Adipocyte (in vitro differentiated cells): ENCODE results near the gene ITPR2.
"Not testable (repeated sequence)": the region's sequence is repeated elsewhere in the genome, so short reads cannot be mapped to it uniquely, and the experiment has no call there.

ENCODE experiments used
- DNase-seq: peaks from one replicate; pipeline ENCODE4 v3.0.0-alpha.2; 2015; ENCODE audit warnings: low read depth
- H3K27me3 ChIP-seq: replicated peaks from 2 replicates; pipeline ENCODE4 v1.7.0; 2013; ENCODE audit warnings: mild to moderate bottlenecking, low read length, moderate library complexity; ENCODE audit not compliant: control insufficient read depth, insufficient read depth
- H3K36me3 ChIP-seq: 2 replicates; pipeline ENCODE4 v1.7.0; 2013; ENCODE audit warnings: low read length, mild to moderate bottlenecking, moderate library complexity; ENCODE audit not compliant: control insufficient read depth, insufficient read depth, severe bottlenecking
- H3K4me1 ChIP-seq: 2 replicates; pipeline ENCODE4 v1.7.0; 2013; ENCODE audit warnings: mild to moderate bottlenecking, low read length, moderate library complexity; ENCODE audit not compliant: control insufficient read depth, insufficient read depth
- H3K4me3 ChIP-seq: 2 replicates; pipeline ENCODE4 v1.7.0; 2013; ENCODE audit warnings: mild to moderate bottlenecking, low read length, moderate library complexity
- H3K9ac ChIP-seq: 2 replicates; pipeline ENCODE4 v1.7.0; 2013; ENCODE audit warnings: mild to moderate bottlenecking, low read length, moderate library complexity
- H3K9me3 ChIP-seq: 2 replicates; pipeline ENCODE4 v1.7.0; 2013; ENCODE audit warnings: mild to moderate bottlenecking, low read length, moderate library complexity; ENCODE audit not compliant: control insufficient read depth

The ITPR2 gene

GRCh38 chr12:26867080-26867479, 34.1 kb upstream of the ITPR2 start:
- H3K9me3 ChIP-seq: no peaks in the 10 kb centered on the region
- H3K27me3 ChIP-seq: peaks cover 9% of the 10 kb centered on the region
- H3K4me1 ChIP-seq: no peaks in the 10 kb centered on the region
- no peak overlapping the region for H3K9ac ChIP-seq
- no peaks in the 10 kb centered on the region for H3K36me3 ChIP-seq
- no peak overlapping the region for H3K4me3 ChIP-seq
- no peak for DNase-seq

- Histone ChIP-seq H3K9me3 (peaks cover 3% of the 10 kb centered on the region), H3K27me3 (no peaks in the 10 kb centered on the region), H3K4me1 (no peaks in the 10 kb centered on the region), H3K9ac (no peak overlapping the region), H3K4me3 (no peak overlapping the region), H3K36me3 (no peaks in the 10 kb centered on the region)
- DNase-seq: peak; percentile 18
Measured at GRCh38 chr12:26863515-26863914, 30.5 kb upstream of the ITPR2 start.

- H3K4me1 ChIP-seq, H3K4me3 ChIP-seq, H3K36me3 ChIP-seq, H3K9ac ChIP-seq, H3K9me3 ChIP-seq, H3K27me3 ChIP-seq, DNase-seq: not testable (repeated sequence)
Measured at GRCh38 chr12:26862787-26863186, 29.8 kb upstream of the ITPR2 start.

DNA sequence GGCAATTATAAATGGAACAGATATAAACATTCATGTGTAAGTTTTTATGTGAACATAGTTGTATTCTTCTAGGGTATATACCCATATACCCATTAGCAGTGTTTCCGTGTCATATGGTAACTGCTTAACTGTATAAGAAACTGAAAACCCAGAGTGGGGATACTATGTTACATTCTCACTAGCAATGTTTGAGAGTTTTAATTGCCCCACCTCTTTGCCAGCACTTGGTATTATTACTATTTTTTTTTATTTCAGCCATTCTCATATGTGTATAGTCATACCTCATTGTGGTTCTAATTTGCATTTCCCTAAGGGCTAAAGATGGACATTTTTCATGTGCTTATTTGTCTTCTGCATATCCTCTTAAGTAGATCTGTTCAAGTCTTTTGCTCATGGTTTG, 28.7 kb upstream of the ITPR2 start:
- Histone ChIP-seq H3K4me3 (no peak overlapping the region), H3K9ac (no peak overlapping the region), H3K4me1 (no peaks in the 10 kb centered on the region), H3K36me3 (no peaks in the 10 kb centered on the region), H3K27me3 (no peaks in the 10 kb centered on the region), H3K9me3 (peaks cover 3% of the 10 kb centered on the region)
- no peak for DNase-seq

DNA sequence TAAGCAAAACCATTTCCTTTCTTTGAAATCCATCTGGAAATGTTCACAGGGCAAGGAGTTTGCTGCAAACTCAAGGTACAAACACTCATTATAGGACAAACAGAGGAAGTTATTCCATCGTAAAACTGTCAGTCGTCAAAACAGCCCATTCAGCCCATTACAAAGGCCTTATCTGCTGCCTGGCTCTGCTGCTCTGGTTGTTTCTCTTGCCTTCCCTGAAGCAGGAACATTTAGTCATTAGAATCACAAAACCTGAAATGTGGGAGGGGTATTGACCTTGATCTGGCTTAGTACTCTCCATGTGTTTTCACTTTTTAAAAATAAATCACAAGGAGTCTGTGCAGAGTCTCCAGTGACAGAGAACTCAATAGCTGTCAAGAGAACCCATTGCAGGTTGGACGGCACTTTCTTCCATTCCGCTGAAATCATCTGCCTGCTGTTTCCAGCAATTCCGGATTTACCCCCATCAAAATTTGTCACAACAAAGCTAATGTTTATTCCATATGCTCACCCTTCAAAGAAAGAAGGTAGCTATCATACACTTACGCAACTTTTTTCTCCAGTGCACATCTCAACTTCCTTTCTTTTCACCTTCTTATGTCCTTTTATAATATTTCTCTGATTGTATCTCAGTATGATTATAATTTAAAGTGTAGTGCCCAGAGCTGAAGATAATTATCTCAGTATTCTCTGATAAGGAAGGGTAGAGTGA, 24.6 kb upstream of the ITPR2 start:
- no peak overlapping the region for H3K4me3 ChIP-seq
- peaks cover 3% of the 10 kb centered on the region for H3K9me3 ChIP-seq
- peaks cover 14% of the 10 kb centered on the region for H3K4me1 ChIP-seq
- peaks cover 4% of the 10 kb centered on the region for H3K27me3 ChIP-seq
- no peaks in the 10 kb centered on the region for H3K36me3 ChIP-seq
- H3K9ac ChIP-seq: no peak overlapping the region
- no peak for DNase-seq

DNA sequence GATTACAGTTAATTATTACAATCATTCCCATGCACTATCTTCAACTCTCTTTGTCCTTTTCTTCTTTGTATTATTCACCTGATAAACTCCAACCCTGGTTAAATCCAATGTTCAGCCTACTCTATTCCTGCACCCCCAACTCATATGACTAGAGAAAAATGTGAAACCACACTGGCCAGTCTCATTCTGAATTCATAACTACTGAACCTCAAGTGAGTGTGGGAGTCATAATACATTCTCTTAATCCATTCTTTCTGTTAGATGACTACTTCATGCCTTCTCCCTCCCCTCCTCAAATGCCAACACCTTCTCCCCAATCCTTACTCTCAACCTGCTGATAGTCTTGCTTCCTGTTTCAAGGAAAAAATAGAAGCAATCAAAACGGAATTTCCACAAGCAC, 22.3 kb upstream of the ITPR2 start:
- H3K4me3 ChIP-seq: no peak overlapping the region
- peaks cover 4% of the 10 kb centered on the region for H3K27me3 ChIP-seq
- H3K9me3 ChIP-seq: peaks cover 3% of the 10 kb centered on the region
- H3K9ac ChIP-seq: no peak overlapping the region
- no peak for DNase-seq
- no peaks in the 10 kb centered on the region for H3K36me3 ChIP-seq
- H3K4me1 ChIP-seq: peaks cover 28% of the 10 kb centered on the region

GRCh38 chr12:26854031-26854390, 21.0 kb upstream of the ITPR2 start:
- H3K9ac ChIP-seq: no peak overlapping the region
- H3K9me3 ChIP-seq: peaks cover 3% of the 10 kb centered on the region
- peaks cover 4% of the 10 kb centered on the region for H3K27me3 ChIP-seq
- H3K4me1 ChIP-seq: peaks cover 30% of the 10 kb centered on the region
- DNase-seq: no peak
- no peaks in the 10 kb centered on the region for H3K36me3 ChIP-seq
- H3K4me3 ChIP-seq: no peak overlapping the region

DNA sequence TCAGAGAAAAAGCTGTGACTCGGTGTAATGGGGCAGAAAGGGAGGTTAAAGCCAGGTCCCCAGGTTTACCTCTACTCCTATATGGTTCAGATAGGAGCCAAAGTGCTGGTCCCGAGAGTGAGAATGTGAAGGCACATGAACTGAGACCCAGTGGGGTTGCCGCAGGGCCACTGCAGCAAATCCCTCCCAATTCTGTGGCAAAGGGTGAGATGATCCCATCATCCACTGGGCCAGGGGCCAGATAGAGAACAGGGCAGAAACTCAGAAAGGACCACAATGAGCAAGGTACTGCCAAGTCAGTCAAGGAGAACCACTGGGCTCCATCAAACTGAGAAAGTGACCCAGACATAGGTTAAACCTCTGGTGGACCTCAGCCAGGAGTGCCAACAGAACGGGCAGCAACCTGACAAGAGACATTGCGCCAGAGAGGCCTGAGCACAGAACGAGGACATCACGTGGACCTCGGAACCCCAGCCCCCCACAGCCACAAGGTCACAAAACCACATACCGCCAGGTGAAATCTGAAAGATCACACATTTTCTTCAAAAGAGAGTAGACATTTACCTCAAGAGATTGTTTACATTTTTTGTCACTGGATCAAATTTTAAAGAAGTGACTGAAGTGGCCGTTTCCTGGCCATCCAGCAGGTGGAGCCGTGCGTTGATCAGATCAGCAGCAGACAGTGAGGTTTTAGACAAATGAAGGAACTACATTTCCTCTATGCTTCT, 20.5 kb upstream of the ITPR2 start:
- peaks cover 4% of the 10 kb centered on the region for H3K27me3 ChIP-seq
- H3K4me1 ChIP-seq: peaks cover 35% of the 10 kb centered on the region
- peak overlapping the region; percentile 2 for H3K4me3 ChIP-seq
- no peaks in the 10 kb centered on the region for H3K36me3 ChIP-seq
- peak; percentile 85 for DNase-seq
- H3K9ac ChIP-seq: no peak overlapping the region
- no peaks in the 10 kb centered on the region for H3K9me3 ChIP-seq

DNA sequence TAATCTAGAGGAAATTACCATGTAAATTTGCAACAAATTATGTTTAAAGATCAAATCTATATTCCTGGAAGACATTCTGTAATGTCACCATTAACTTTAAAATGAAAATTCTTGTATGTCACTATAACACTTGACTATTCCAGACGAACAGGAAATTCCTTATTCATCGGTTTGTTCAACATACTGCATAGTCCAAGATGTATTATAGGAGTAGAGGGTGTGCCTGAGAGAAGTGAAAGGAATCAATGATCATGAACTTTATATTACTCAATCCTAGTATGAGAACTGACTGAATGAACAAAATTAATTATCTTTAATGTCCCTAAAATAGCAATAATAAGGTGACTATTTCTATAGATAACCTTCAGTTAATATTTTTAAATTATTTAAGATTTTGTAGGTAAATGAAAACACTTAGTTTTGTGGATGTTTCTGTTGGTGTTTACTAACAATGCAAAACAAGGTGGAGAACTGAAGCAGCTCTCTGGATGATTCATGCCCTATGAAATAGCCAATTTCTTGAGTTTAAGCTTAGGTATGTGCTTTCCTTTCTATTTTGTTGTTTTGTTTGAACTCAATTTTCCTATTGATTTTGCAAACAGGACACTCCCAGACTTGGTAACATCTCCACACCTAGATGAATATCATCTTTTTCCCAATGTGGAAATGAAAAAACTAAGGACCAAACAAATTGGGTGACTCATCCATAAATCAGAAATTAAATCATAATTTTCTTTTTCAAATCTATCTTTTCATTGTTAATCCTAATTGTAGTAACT, 18.2 kb upstream of the ITPR2 start:
- DNase-seq: peak; percentile 15
- Histone ChIP-seq H3K4me1 (peaks cover 55% of the 10 kb centered on the region), H3K9me3 (no peaks in the 10 kb centered on the region)

GRCh38 chr12:26848156-26848825, 15.3 kb upstream of the ITPR2 start:
- Histone ChIP-seq H3K9ac (no peak overlapping the region), H3K4me1 (peaks cover 60% of the 10 kb centered on the region), H3K36me3 (no peaks in the 10 kb centered on the region), H3K9me3 (no peaks in the 10 kb centered on the region), H3K4me3 (no peak overlapping the region), H3K27me3 (no peaks in the 10 kb centered on the region)
- peak; percentile 47 for DNase-seq

More for the DNA sequence above, 18.2 kb upstream of the ITPR2 start:
- Histone ChIP-seq H3K4me3 (no peak overlapping the region), H3K27me3 (peaks cover 4% of the 10 kb centered on the region), H3K9ac (no peak overlapping the region), H3K36me3 (no peaks in the 10 kb centered on the region)

- Histone ChIP-seq H3K4me1 (peaks cover 52% of the 10 kb centered on the region), H3K27me3 (no peaks in the 10 kb centered on the region), H3K4me3 (no peak overlapping the region), H3K9ac (no peak overlapping the region), H3K36me3 (no peaks in the 10 kb centered on the region), H3K9me3 (no peaks in the 10 kb centered on the region)
- DNase-seq: no peak
Measured at GRCh38 chr12:26847431-26847830, 14.4 kb upstream of the ITPR2 start.
